Placental pericyte (primary cell): ENCODE data around the gene WIPF2. TPM values are rescaled to one million over a fixed set of nuclear protein-coding genes. Genes with fewer than 3 reads are reported as not detected.

Experiments
- small RNA-seq: library from RNA; depleted of rRNA; stranded (forward); fragments of <200 nt; gene quantifications from one replicate; pipeline ENCODE3, GENCODE V24; 2012; ENCODE audit warnings: low replicate concordance
- total RNA-seq: library from RNA; depleted of rRNA; stranded (reverse); fragments of >200 nt; gene quantifications from 2 replicates; pipeline ENCODE4 v1.2.3, GENCODE V29; 2012

WIPF2 gene, protein sequence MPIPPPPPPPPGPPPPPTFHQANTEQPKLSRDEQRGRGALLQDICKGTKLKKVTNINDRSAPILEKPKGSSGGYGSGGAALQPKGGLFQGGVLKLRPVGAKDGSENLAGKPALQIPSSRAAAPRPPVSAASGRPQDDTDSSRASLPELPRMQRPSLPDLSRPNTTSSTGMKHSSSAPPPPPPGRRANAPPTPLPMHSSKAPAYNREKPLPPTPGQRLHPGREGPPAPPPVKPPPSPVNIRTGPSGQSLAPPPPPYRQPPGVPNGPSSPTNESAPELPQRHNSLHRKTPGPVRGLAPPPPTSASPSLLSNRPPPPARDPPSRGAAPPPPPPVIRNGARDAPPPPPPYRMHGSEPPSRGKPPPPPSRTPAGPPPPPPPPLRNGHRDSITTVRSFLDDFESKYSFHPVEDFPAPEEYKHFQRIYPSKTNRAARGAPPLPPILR
- total RNA-seq = 6.3 and 9.2 TPM in 2 replicates

DNA sequence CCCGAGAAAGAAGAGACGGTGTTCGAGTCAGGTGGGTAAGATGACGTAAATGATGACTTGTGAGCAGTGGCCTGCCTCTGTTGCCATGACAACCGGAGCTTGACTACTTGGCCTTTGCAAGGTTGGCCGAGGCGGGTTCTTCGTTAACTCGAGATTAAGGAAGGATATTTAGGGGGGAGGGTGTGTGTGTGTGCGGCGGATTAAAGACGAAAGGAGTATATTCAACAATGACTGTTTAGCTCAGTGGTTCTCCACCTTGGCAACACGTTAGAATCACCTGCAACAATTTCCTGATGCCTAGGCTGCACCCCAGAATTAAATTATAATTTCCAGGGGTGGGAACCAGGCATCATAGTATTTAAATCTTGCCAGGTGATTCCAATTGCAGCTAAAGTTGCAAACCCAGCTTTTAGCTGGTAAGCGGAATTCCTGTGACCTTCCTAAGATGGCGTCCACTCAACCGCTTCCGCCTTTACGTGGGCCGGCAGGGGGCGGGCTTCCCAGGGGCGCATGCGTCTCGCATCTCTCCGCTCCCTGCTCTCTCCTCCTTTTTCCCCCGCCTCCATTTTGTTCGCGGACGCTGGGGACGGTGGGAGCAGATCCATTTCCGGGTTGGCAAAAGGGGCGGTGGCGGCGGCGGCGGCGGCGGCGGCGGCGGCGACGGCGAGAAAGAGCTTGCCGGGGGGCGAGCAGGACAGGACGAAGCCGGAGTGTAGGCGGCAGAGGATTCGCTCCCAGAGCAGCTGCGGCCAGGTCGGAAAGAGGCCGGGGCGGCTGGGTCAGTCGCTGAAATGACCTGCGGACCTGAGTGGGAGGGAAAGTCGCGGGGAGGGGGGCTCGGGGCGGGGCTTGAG lies at the start of gene WIPF2:
WIPF2 (plus strand) TSS at position 565 of the 854 bp plus-strand sequence. CDS start 37,156 bp downstream, outside the sequence.

DNA sequence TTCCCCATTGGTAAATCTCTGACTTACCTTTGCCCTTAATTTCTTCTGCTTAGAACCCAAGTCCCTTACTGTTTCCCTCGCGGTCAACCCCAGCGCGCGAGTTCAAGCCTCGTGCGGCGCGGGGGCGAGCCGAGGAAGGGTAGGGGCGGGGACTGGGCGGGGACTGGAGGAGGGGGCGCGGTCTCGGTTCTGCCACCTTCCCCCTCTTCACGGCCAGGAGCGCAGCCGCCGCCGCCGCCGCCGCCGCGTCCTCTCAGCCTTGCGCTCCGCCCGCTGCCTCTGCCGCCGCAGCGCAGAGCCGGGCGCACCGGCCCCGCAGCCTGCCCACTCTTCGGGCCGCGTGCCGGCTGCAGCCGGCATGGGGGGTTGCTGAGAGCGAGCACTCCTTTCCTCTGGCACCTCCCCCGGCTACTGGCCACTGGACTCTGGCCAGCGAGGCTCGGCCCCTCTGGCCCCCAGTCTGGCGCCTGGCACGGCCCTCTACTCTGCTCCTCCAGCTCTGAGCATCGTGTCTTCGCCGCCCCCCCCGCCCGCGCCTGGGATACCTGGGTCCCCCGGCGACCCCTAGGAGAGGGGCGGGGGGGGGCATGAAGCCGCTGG lies 41.7 kb upstream of the WIPF2 start, which contains the start of gene RAPGEFL1:
RAPGEFL1 (plus strand) TSS at position 196 of the 600 bp plus-strand sequence; CDS start at position 588, 392 bp downstream.

DNA sequence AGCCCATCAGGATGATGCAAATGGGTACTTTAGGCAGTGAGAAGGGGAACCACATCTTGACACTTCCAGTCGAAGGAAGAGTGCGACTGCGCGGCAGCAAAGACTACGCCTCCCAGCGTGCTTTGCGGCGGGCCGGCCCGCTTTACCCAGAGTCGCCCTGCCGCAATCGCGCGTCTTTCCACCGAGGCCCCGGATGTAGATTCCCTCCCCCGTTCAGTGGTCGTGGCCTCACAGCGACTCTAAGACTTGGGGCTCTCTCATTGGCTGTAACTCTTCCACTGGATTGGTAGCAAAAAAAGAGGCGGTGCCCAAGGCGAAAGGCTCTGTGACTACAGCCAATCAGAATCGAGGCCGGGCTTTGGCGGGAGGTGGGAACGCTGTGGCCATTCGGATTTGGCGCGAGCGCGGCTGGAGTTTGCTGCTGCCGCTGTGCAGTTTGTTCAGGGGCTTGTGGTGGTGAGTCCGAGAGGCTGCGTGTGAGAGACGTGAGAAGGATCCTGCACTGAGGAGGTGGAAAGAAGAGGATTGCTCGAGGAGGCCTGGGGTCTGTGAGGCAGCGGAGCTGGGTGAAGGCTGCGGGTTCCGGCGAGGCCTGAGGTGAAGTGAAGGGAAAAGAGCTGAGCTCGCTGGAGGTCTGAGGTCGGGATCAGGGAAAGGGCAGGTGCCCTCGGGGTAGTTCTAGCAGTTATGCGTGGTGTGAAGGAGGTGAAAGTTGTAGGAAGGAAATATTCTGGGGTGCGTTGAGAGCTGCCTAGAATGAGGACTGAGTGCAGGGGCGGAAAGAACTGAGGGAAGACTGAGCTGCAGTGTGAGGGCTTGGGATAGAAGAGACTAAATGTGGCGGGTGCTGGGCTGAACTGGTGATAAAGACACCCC lies 68.6 kb downstream of the WIPF2 start, which contains the start of gene CDC6:
CDC6 (plus strand) TSS at position 386 of the 876 bp plus-strand sequence. CDS start 1,542 bp downstream, outside the sequence.

DNA sequence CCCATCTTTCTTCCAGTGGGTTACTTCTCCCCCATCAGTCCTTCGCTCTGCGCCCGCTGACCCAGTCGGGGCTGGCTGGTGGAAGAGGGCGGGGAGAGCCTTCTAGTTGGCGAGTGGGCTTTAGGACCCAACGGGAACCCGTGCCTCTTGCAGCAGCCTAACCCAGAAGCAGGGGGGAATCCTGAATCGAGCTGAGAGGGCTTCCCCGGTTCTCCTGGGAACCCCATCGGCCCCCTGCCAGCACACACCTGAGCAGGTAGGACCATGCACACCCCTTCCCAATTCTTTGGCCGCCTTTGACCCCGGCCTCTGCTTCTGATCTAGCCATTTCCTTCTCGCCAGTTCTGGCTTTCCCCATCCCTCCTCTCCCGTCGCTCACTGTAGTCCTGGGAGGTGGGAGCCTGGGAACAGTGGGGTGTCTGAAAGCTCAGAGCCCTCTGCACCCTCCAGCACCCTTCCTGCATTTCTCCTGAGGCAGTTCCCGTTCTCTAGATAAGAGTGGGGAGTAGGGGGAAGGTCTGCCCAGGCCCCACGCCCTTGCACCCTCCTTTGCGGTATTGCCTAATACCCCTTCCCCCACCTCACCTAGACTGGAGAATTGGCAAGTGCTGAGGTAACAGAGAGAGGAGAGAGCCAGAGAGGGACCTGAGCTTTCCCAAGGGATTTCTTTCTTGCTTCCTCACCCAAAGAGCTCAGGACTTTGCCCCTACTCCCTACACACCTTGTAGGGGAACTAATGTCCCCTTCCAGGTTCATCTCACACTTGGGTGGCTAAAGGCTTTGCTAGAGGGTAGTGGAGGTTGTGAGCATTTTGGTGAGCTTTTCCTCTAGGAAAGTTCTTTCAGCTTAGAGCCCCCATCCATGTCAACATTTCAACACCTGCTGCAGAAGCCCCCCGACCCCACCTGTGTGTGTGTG lies 90.2 kb downstream of the WIPF2 start, which contains the start of gene RARA:
RARA (plus strand) TSS at position 150 of the 918 bp plus-strand sequence. CDS start 22,039 bp downstream, outside the sequence.

Small RNA genes within 50 kb of the gene (small RNA-seq; reads per million reads assigned to genes)
- not detected for gene MIR6867

Other genes with a start within 250 kb of the WIPF2 start
- 112 and 229 TPM in 2 replicates for gene PSMD3, start 238.5 kb upstream of the WIPF2 start, total RNA-seq
- 6.8 and 29.1 TPM in 2 replicates for gene CSF3, start 203.9 kb upstream of the WIPF2 start, total RNA-seq
- gene MED24, start 164.9 kb upstream of the WIPF2 start, total RNA-seq = 50.6 and 85.5 TPM in 2 replicates
- gene THRA, start 156.3 kb upstream of the WIPF2 start, total RNA-seq = 20.8 and 31.7 TPM in 2 replicates
- gene NR1D1, start 118.7 kb upstream of the WIPF2 start, total RNA-seq = 2.8 and 3.7 TPM in 2 replicates
- gene MSL1, start 97.3 kb upstream of the WIPF2 start, total RNA-seq = 56.3 and 64.6 TPM in 2 replicates
- 30.0 and 47.8 TPM in 2 replicates for gene CASC3, start 78.8 kb upstream of the WIPF2 start, total RNA-seq
- 2.0 and 2.2 TPM in 2 replicates for gene RAPGEFL1, start 41.8 kb upstream of the WIPF2 start, total RNA-seq
- 33.7 and 40.8 TPM in 2 replicates for gene CDC6, start 68.6 kb downstream of the WIPF2 start, total RNA-seq
- 27.6 and 30.4 TPM in 2 replicates for gene RARA, start 89.9 kb downstream of the WIPF2 start, total RNA-seq
- 0.44 and 3.9 TPM in 2 replicates for gene GJD3, start 145.4 kb downstream of the WIPF2 start, total RNA-seq
- gene TOP2A, start 198.6 kb downstream of the WIPF2 start, total RNA-seq = 2.2 and 151 TPM in 2 replicates
- 258 and 263 TPM in 2 replicates for gene IGFBP4, start 224.1 kb downstream of the WIPF2 start, total RNA-seq